MCF 10A (cell line): ENCODE data around the gene AMHR2. TPM values are rescaled to one million over a fixed set of nuclear protein-coding genes. Genes with fewer than 3 reads are reported as not detected.

Experiments
- BruUV-seq: library from RNA; stranded (reverse); fragments of 400-500 nt; replicated peaks from 2 replicates; lab custom pipeline; 2021; lab: Mats Ljungman, UMichigan
- CTCF ChIA-PET: fragments of 300-600 bp; sonication (Branson Sonifier 250); formaldehyde crosslinking; extraction: SDS; loops from one replicate; lab custom pipeline; 2021; ENCODE audit warnings: antibody characterized with exemption, inconsistent platforms; lab: Yijun Ruan, JAX
- POLR2A ChIA-PET: fragments of 300-600, 350-650 bp; sonication (Branson Sonifier 250); formaldehyde crosslinking; extraction: SDS; loops from one replicate; lab custom pipeline; 2020; ENCODE audit warnings: antibody characterized with exemption, inconsistent platforms; lab: Yijun Ruan, JAX
- DNase-seq: peaks from one replicate; pipeline ENCODE4 v3.0.0-alpha.2; 2018; ENCODE audit not compliant: unreplicated experiment
- H3K27ac Mint-ChIP-seq: one replicate; pipeline ENCODE4 v1.8.0; 2022; ENCODE audit warnings: mild to moderate bottlenecking, low read depth, mixed read lengths; ENCODE audit not compliant: unreplicated experiment
- H3K27me3 Mint-ChIP-seq: one replicate; pipeline ENCODE4 v1.8.0; 2022; ENCODE audit warnings: mixed read lengths; ENCODE audit not compliant: insufficient read depth, unreplicated experiment
- H3K36me3 Mint-ChIP-seq: one replicate; pipeline ENCODE4 v1.8.0; 2022; ENCODE audit warnings: mild to moderate bottlenecking, moderate library complexity, mixed read lengths; ENCODE audit not compliant: insufficient read depth, unreplicated experiment
- H3K4me1 Mint-ChIP-seq: one replicate; pipeline ENCODE4 v1.8.0; 2022; ENCODE audit warnings: mixed read lengths; ENCODE audit not compliant: insufficient read depth, unreplicated experiment
- H3K4me3 Mint-ChIP-seq: one replicate; pipeline ENCODE4 v1.8.0; 2022; ENCODE audit warnings: mild to moderate bottlenecking, moderate library complexity, mixed read lengths; ENCODE audit not compliant: unreplicated experiment
- H3K9me3 Mint-ChIP-seq: one replicate; pipeline ENCODE4 v1.8.0; 2022; ENCODE audit warnings: mixed read lengths; ENCODE audit not compliant: unreplicated experiment
- intact Hi-C: fragments of 100-400 bp; cut with micrococcal nuclease; formaldehyde crosslinking; loops from 2 replicates; pipeline ENCODE4 v1.14.1; 2022
- total RNA-seq: library from RNA; stranded (reverse); gene quantifications from 2 replicates; pipeline ENCODE4 v1.2.3, GENCODE V29; 2022
- TF ChIP-seq, protein P1 (sequence below): fragments of 200-600 bp; IDR thresholded peaks from one replicate; pipeline ENCODE4 v1.8.0; 2022; ENCODE audit warnings: antibody characterized with exemption, mild to moderate bottlenecking; ENCODE audit not compliant: unreplicated experiment

Gene AMHR2
- total RNA-seq, 1 experiment from 2014 or later: not detected

DNA sequence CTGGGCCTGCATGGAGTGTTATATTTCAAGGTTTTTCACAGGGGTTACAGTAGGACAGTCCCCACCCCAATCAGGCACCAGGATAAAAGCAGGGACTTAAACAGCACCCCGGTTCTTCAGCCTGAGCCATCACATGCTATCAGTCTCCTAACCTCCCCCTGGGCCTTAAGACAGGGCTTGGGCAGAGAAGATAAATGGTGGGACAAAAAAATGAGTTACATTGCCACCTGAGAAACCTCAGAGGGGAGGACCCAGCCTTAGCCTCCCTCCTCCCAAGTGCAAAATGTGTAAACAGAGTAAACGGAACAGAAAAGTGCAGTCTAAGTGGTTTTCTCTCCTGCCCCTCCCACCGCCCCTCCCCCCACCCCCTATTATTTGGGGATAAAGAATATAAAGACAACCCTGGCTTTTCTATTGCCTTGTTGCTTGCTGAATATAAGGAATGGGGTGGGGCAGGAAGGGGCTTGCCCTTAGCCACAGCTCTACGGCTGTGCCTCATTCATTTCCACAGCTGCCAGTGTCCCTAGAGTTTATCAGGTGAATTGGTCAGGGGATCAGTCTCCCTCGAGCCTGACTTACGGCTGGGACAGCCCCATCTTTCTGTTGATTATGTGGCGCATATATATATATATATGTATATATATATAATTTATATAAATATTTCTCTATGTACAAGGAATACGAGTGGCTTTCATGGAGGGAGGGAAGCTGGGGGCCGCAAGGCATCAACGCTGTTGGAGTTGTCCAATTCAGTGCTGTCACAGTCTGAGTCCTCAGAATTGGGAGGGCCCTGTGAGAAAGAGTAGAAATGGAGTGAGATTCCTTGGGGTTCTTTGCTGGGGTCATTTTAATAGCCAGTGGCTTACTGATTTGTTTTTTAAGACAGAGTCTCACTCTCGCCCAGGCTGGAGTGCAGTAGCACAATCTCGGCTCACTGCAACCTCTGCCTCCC, 57.1 kb downstream of the AMHR2 start:
- CTCF ChIA-PET: interaction anchor here (0.9 kb wide), 1 partner anchor 28 kb away, joined by 3 read pairs; no protein-coding TSS in a partner anchor

More for the DNA sequence above, 57.1 kb downstream of the AMHR2 start:
- no peak overlapping the region for H3K27ac Mint-ChIP-seq
- TF ChIP-seq, protein P1, sequence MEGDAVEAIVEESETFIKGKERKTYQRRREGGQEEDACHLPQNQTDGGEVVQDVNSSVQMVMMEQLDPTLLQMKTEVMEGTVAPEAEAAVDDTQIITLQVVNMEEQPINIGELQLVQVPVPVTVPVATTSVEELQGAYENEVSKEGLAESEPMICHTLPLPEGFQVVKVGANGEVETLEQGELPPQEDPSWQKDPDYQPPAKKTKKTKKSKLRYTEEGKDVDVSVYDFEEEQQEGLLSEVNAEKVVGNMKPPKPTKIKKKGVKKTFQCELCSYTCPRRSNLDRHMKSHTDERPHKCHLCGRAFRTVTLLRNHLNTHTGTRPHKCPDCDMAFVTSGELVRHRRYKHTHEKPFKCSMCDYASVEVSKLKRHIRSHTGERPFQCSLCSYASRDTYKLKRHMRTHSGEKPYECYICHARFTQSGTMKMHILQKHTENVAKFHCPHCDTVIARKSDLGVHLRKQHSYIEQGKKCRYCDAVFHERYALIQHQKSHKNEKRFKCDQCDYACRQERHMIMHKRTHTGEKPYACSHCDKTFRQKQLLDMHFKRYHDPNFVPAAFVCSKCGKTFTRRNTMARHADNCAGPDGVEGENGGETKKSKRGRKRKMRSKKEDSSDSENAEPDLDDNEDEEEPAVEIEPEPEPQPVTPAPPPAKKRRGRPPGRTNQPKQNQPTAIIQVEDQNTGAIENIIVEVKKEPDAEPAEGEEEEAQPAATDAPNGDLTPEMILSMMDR: no peak
- POLR2A ChIA-PET: interaction anchor here (0.5 to 7.1 kb wide), 8 partner anchors 10 to 180 kb away, joined by 3 to 53 read pairs (median 5); partner anchors contain the start of genes MAP3K12 and TARBP2
- BruUV-seq: no TSS peak
- H3K4me1 Mint-ChIP-seq: peaks cover 9% of the 10 kb centered on the region
- H3K36me3 Mint-ChIP-seq: peaks cover 95% of the 10 kb centered on the region
- no peak for DNase-seq
- H3K27me3 Mint-ChIP-seq: no peaks in the 10 kb centered on the region
- no peak overlapping the region for H3K4me3 Mint-ChIP-seq
- no peaks in the 10 kb centered on the region for H3K9me3 Mint-ChIP-seq
- intact Hi-C loops: no loop called here

Other genes with a start within 250 kb of the AMHR2 start
- gene ZNF740, start 243.1 kb upstream of the AMHR2 start, total RNA-seq: 34.9 and 36.2 TPM in 2 replicates
- gene CSAD, start 242.9 kb upstream of the AMHR2 start, total RNA-seq: 22.7 and 30.8 TPM in 2 replicates
- 1.0 and 1.1 TPM in 2 replicates for gene ITGB7, start 216.6 kb upstream of the AMHR2 start, total RNA-seq
- 30.9 and 43.7 TPM in 2 replicates for gene RARG, start 191.6 kb upstream of the AMHR2 start, total RNA-seq
- gene ESPL1, start 155.6 kb upstream of the AMHR2 start, total RNA-seq: 9.8 and 12.1 TPM in 2 replicates
- 205 and 229 TPM in 2 replicates for gene PFDN5, start 128.3 kb upstream of the AMHR2 start, total RNA-seq
- 79.8 and 80.9 TPM in 2 replicates for gene MYG1, start 124.2 kb upstream of the AMHR2 start, total RNA-seq
- gene AAAS, start 102.2 kb upstream of the AMHR2 start, total RNA-seq: 52.7 and 60.5 TPM in 2 replicates
- not detected in 2 replicates for gene SP7, start 87.5 kb upstream of the AMHR2 start, total RNA-seq
- 72.9 and 76.6 TPM in 2 replicates for gene SP1, start 43.7 kb upstream of the AMHR2 start, total RNA-seq
- gene PRR13, start 17.9 kb downstream of the AMHR2 start, total RNA-seq: 147 and 173 TPM in 2 replicates
- 994 and 1,037 TPM in 2 replicates for gene PCBP2, start 28.2 kb downstream of the AMHR2 start, total RNA-seq
- gene MAP3K12, start 75.6 kb downstream of the AMHR2 start, total RNA-seq: 4.6 and 5.9 TPM in 2 replicates
- gene TARBP2, start 77.4 kb downstream of the AMHR2 start, total RNA-seq: 26.4 and 27.8 TPM in 2 replicates
- not detected in 2 replicates for gene NPFF, start 83.6 kb downstream of the AMHR2 start, total RNA-seq
- 39.6 and 40.8 TPM in 2 replicates for gene ATF7, start 202.5 kb downstream of the AMHR2 start, total RNA-seq